Upper lobe of right lung (tissue), 1 donor: ENCODE measurements around the gene PKN2. TPM values are rescaled to one million over a fixed set of nuclear protein-coding genes. Genes with fewer than 3 reads are reported as not detected.
A peak's percentile ranks its signal among the peaks of the same experiment; 100 is the strongest.

Experiments used
- ATAC-seq: fragments of 200-7000 bp; cut with Tn5 transposase; one replicate; pipeline ENCODE4 v1.9.1; 2020; ENCODE audit warnings: mild to moderate bottlenecking, moderate library complexity
- DNase-seq: peaks from one replicate; pipeline ENCODE4 v3.0.0-alpha.2; 2020
- H3K27ac ChIP-seq: fragments of 200-600 bp; one replicate; pipeline ENCODE4 v1.8.0; 2022
- H3K27me3 ChIP-seq: fragments of 200-600 bp; one replicate; pipeline ENCODE4 v1.8.0; 2022; ENCODE audit warnings: mild to moderate bottlenecking
- H3K36me3 ChIP-seq: fragments of 200-600 bp; one replicate; pipeline ENCODE4 v1.8.0; 2022
- H3K4me1 ChIP-seq: fragments of 200-600 bp; one replicate; pipeline ENCODE4 v1.8.0; 2022
- H3K4me3 ChIP-seq: fragments of 200-600 bp; one replicate; pipeline ENCODE4 v1.8.0; 2022; ENCODE audit warnings: mild to moderate bottlenecking
- H3K9me3 ChIP-seq: fragments of 200-600 bp; one replicate; pipeline ENCODE4 v1.8.0; 2022
- CTCF ChIP-seq: fragments of 200-600 bp; IDR thresholded peaks from one replicate; pipeline ENCODE4 v1.8.0; 2022; ENCODE audit warnings: antibody characterized with exemption
- intact Hi-C: fragments of 100-400 bp; cut with DNase I; formaldehyde crosslinking; loops from one replicate; pipeline ENCODE4 v1.11.0; 2022
- total RNA-seq: library from RNA; stranded (reverse); fragmentation: NEBNext Ultra II Directional; extraction: Animal tissue kit (Norgen Biotek cat#: 25700); gene quantifications from one replicate; pipeline ENCODE4 v1.2.1, GENCODE V29; 2021
- donor health status: DM: no; HTN: yes; CAD: no; lungs with severe emphysema.

PKN2 gene
- total RNA-seq, 1 donor from 2014 or later: 45.8 TPM

DNA sequence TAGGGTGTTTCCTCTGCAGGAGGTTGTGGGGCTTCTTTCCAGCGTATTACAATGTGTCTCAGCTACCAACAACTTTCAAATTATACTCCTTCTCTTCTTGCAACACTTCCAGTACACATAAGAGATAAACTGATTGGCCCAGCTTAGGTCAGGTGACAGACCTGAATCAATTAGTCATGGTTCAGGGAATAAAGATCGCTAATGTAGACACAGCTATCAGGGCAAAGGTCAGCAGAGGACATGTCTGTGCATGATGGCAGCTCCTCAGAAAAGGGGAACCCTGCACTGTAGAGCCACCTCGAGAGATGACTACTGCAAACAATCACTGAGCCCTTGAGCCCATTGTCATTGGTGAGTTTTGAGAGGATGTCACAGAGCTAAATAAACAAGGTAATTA is 36.8 kb upstream of the PKN2 start:
- no peak overlapping the region for H3K27ac ChIP-seq
- TF ChIP-seq CTCF: no peak
- H3K4me3 ChIP-seq: no peak overlapping the region
- no peaks in the 10 kb centered on the region for H3K27me3 ChIP-seq
- no peaks in the 10 kb centered on the region for H3K9me3 ChIP-seq
- intact Hi-C loops: no loop called here
- DNase-seq (no peak), ATAC-seq (peak; percentile 53)
- no peaks in the 10 kb centered on the region for H3K36me3 ChIP-seq
- H3K4me1 ChIP-seq: no peaks in the 10 kb centered on the region

- no peak for TF ChIP-seq CTCF
- intact Hi-C loops: no loop called here
These were observed 36.2 kb upstream of the PKN2 start for GRCh38 chr1:88647749-88648415.

GRCh38 chr1:88648706-88649105 is 35.4 kb upstream of the PKN2 start:
- Histone ChIP-seq H3K36me3 (no peaks in the 10 kb centered on the region), H3K4me3 (no peak overlapping the region), H3K27ac (no peak overlapping the region), H3K4me1 (no peaks in the 10 kb centered on the region), H3K9me3 (no peaks in the 10 kb centered on the region), H3K27me3 (no peaks in the 10 kb centered on the region)
- intact Hi-C loops: no loop called here
- no peak for ATAC-seq
- no peak for TF ChIP-seq CTCF
- no peak for DNase-seq

More at GRCh38 chr1:88647749-88648415, 36.2 kb upstream of the PKN2 start:
- H3K27me3 ChIP-seq: no peaks in the 10 kb centered on the region
- H3K36me3 ChIP-seq: no peaks in the 10 kb centered on the region
- no peaks in the 10 kb centered on the region for H3K4me1 ChIP-seq
- no peak for DNase-seq
- H3K4me3 ChIP-seq: no peak overlapping the region
- ATAC-seq: no peak
- H3K9me3 ChIP-seq: no peaks in the 10 kb centered on the region
- H3K27ac ChIP-seq: no peak overlapping the region

DNA sequence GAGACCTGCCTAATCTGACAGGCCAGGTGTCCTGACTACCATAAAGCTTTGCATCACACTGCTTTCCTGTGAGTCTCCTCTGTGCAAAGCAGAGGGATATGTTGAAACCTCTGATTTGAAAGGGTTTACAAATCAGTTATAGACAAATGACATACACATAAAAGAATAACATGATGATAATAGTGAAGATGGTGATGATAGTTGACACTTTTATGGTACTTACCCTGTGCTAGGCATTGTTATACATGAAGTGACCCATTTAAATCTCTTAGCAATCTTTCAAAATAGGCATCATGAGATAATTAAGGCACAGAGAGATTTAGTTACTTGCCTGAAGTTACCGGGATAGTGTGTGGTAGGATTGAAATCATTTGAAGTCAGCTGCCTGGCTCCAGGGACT is 34.1 kb upstream of the PKN2 start:
- DNase-seq: no peak
- intact Hi-C loops: no loop called here
- Histone ChIP-seq H3K4me1 (no peaks in the 10 kb centered on the region), H3K27ac (no peak overlapping the region), H3K27me3 (no peaks in the 10 kb centered on the region), H3K4me3 (no peak overlapping the region), H3K36me3 (no peaks in the 10 kb centered on the region), H3K9me3 (no peaks in the 10 kb centered on the region)
- ATAC-seq: no peak
- no peak for TF ChIP-seq CTCF

DNA sequence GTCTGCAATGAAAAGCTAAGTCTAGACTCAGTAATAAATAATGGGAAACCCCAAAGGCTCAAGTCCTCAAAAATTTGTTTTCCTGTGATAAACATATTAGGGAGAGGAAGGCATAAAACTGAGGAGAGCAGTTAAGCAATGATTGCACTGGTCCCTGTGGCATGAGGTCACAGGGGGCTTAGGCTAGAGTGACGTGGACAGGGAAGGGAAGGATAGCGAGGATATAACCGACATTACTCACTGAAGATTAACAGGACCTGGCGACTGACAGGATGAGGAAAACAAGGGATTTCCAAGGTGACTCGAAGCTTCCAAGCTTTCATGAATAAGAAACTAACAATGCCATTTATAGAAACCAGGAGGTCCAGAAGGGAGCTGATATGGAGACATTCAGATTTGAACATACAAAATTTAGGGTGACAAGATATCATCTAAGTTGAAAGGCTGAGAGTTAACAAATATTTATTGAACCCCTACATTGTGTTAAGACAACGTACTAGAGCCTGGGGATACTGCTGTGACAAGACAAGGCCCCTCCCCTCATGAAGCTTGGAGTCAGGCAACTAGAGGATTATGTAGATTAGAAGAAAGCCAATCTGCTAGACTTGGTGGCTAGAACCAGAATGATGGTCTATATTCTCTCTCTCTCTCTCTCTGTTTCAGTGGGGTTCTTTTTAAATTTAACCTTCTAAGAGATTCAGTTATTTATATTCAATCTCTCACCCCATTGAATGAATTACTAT is 33.2 kb upstream of the PKN2 start:
- no peak for TF ChIP-seq CTCF
- no peak overlapping the region for H3K4me3 ChIP-seq
- H3K9me3 ChIP-seq: no peaks in the 10 kb centered on the region
- ATAC-seq (no peak), DNase-seq (no peak)
- no peaks in the 10 kb centered on the region for H3K27me3 ChIP-seq
- no peaks in the 10 kb centered on the region for H3K4me1 ChIP-seq
- no peaks in the 10 kb centered on the region for H3K36me3 ChIP-seq
- intact Hi-C loops: no loop called here
- H3K27ac ChIP-seq: no peak overlapping the region
